Lower leg skin (tissue), 4 donors: Measurements from ENCODE around the gene ABHD5. TPM values are rescaled to one million over a fixed set of nuclear protein-coding genes. Genes with fewer than 3 reads are reported as not detected.
A peak's percentile ranks its signal among the peaks of the same experiment; 100 is the strongest.

Source experiments
- DNase-seq, 2 donors: peaks; one replicate each; pipeline ENCODE4 v3.0.0-alpha.2; 2019; ENCODE audit warnings: low spot score in 2 of 2
- H3K4me3 ChIP-seq: fragments of 200-600 bp; sonication (generic); 2 replicates; pipeline ENCODE4 v1.5.1; 2017; ENCODE audit warnings: mild to moderate bottlenecking, low read depth; ENCODE audit not compliant: poor library complexity, severe bottlenecking
- POLR2A ChIP-seq, 2 donors: fragments of 450-650 bp; IDR thresholded peaks; one replicate each; pipeline ENCODE4 v1.6.1; 2016 to 2017; ENCODE audit warnings: antibody characterized with exemption in 2 of 2, mild to moderate bottlenecking in 1 of 2, moderate library complexity in 1 of 2
- WGBS, 2 donors: methylation state at CpG; one replicate each; pipeline ENCODE4 v1.1.5; 2018; 5-methylcytosine and 5-hydroxymethylcytosine counted together
- intact Hi-C: fragments of 100-400 bp; cut with DNase I; formaldehyde crosslinking; loops from one replicate; pipeline ENCODE4 v1.15.0; 2023; ENCODE audit warnings: low total_unique reads
- total RNA-seq, 4 donors: library from RNA; depleted of rRNA; stranded (reverse); fragments of >200 nt; gene quantifications; one replicate each; pipeline ENCODE4 v1.1.0, GENCODE V29; 2016
- TF ChIP-seq, protein P1 (sequence below), 3 donors: fragments of 450-650 bp; IDR thresholded peaks; one replicate each; pipeline ENCODE4 v1.5.1; 2016; ENCODE audit warnings: antibody characterized with exemption in 3 of 3, mild to moderate bottlenecking in 3 of 3, moderate library complexity in 2 of 3

The ABHD5 gene
- total RNA-seq, 4 donors from 2014 or later = 109 to 132 (median 118) TPM

DNA sequence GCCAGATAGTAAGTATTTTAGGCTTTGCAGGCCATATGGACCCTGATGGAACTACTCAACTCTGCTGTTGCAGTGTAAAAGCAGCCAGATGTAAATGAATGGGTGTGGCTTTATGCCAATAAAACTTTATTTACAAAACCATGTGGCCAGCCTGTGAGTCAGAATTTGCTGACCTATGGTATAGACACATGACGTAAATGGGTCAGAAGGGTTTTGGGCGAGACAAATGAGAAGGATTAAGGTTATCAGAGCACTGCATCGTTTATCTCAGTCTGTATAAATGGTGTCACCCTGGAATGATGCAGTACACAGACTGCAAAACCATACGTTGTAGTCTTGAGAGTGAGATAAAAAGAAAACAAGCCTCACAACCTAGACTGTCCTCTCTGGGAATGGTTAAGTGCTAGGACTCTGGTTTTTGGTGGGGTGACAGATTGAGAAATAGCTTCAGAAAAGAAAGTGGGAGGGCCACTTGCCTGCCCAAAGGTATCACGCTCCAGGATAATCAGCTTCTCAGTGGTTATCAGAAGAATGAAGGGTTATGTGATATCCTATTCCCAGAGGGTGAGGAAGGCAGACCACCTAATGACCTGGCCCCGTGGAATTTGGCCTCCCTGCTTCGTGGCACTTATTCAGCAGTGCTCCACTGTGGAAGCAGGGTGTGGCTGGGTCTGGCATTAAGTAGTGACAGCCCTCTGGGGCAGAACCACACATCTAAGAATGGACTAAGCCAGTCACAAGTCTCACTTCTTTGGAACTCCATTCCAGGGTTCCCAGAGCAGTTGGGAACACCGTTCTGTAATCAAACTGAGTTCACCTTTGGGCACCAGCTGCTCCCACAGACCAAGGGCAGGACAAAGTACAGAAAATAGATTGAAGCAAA is 46.1 kb downstream of the ABHD5 start:
- TF ChIP-seq POLR2A (IDR thresholded peaks at IDR 0.05) = no peak
- TF ChIP-seq, protein P1, sequence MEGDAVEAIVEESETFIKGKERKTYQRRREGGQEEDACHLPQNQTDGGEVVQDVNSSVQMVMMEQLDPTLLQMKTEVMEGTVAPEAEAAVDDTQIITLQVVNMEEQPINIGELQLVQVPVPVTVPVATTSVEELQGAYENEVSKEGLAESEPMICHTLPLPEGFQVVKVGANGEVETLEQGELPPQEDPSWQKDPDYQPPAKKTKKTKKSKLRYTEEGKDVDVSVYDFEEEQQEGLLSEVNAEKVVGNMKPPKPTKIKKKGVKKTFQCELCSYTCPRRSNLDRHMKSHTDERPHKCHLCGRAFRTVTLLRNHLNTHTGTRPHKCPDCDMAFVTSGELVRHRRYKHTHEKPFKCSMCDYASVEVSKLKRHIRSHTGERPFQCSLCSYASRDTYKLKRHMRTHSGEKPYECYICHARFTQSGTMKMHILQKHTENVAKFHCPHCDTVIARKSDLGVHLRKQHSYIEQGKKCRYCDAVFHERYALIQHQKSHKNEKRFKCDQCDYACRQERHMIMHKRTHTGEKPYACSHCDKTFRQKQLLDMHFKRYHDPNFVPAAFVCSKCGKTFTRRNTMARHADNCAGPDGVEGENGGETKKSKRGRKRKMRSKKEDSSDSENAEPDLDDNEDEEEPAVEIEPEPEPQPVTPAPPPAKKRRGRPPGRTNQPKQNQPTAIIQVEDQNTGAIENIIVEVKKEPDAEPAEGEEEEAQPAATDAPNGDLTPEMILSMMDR (IDR thresholded peaks at IDR 0.05) = no peak
- intact Hi-C loops = loop anchor here (5.0 kb wide), 1 partner anchor 1521 kb away; no protein-coding TSS in a partner anchor
- peak in 1 of 2 donors; percentile 57 for DNase-seq
- H3K4me3 ChIP-seq = no peak overlapping the region
- 71% methylated on average over 8 of the region's 8 CpGs for WGBS, 2 donors

DNA sequence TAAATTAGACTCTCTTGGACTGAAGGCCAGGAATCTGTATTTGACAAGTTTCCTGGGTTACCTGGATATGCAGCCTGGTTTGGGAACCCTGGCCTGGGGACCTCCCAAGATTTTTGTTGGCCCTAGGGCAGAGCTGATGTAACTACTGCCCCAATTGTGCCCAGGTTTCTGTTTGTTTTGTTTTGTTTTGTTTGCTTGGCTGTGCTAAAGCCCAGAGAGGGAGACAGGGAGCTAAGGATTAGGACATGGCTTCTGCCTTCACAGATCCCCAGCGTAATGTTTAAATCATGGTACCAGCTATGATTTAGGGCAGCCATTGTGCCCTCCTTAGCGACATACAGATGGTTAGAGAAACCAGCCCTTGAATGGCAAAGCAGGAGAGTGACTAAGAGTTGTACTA is 47.6 kb downstream of the ABHD5 start:
- intact Hi-C loops = loop anchor here (5.0 kb wide), 1 partner anchor 1519 kb away; no protein-coding TSS in a partner anchor
- 80 to 89% methylated on average over 2 of the region's 2 CpGs for WGBS, 2 donors
- no peak overlapping the region for H3K4me3 ChIP-seq
- no peak for TF ChIP-seq POLR2A (IDR thresholded peaks at IDR 0.05)
- TF ChIP-seq, protein P1 (IDR thresholded peaks at IDR 0.05) = no peak
- peak in 1 of 2 donors; percentile 29 for DNase-seq

DNA sequence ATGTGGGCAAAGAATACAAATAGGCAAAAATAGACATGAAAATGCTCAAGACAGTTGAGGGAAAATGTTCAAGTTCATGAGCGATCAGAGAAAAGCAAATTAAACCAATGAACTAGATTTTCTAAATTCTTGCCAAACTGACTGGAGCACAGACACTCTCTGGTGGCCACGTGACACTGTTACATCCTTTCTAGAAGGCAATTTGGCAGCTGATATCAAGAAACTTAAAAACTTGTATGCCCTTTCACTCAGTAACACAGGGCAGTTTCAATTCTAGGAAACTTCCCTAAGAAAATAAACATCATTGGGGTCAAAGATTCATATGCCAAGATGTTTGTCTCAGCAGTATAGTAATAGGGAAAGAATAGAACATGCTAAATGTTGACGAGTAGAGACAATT is 52.2 kb downstream of the ABHD5 start:
- 23 to 30% methylated on average over 3 of the region's 3 CpGs for WGBS, 2 donors
- no peak for TF ChIP-seq POLR2A (IDR thresholded peaks at IDR 0.05)
- TF ChIP-seq, protein P1 (IDR thresholded peaks at IDR 0.05) = no peak
- intact Hi-C loops = no loop called here
- H3K4me3 ChIP-seq = no peak overlapping the region
- DNase-seq = peak in 1 of 2 donors; percentile 63

DNA sequence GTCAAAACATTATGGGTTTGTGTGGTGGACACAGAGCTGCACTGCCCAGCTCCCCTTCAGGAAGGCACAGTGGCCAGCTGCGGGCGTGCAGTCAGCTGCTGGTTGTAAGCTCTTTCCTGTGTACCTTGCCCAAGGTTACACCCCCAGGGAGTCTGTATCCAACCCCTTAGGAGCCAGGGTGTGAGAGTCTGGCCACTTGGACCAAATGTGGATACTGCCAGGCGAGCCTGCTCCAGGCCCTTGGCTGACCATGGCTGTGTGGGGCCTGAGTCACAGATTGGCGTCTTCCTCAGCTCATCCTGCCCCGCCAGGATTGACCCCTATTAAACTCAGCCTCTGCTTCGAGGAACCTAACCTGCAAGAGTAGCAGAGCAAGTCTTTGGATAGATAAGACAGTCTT is 56.9 kb downstream of the ABHD5 start:
- WGBS, 2 donors = 63 to 70% methylated on average over 6 of the region's 6 CpGs
- no peak overlapping the region for H3K4me3 ChIP-seq
- TF ChIP-seq, protein P1 (IDR thresholded peaks at IDR 0.05) = no peak
- DNase-seq = peak in 1 of 2 donors; percentile 57
- intact Hi-C loops = no loop called here

DNA sequence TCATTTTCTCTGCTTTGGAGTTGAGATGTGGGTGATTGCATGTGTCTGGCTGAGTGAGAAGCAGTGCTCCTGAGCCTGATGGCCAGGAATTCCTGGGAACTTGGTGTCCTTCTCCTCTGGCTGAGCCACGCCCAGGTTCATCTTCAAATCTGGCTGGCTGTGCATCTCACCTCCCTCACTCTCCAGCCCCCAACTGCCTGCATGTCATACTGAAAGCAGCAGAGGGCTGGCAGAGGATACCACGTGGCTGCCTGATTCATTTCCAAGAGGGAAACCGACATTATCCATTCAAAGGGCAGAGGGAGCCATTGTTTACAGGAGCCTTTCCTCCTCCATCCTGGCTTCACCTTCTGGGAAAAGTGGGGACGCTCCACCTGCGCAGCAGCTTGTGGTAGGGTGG is 57.4 kb downstream of the ABHD5 start:
- no peak for TF ChIP-seq POLR2A (IDR thresholded peaks at IDR 0.05)
- TF ChIP-seq, protein P1 (IDR thresholded peaks at IDR 0.05) = no peak
- 47 to 50% methylated on average over 5 of the region's 5 CpGs for WGBS, 2 donors
- peak in 1 of 2 donors; percentile 56 for DNase-seq
- no peak overlapping the region for H3K4me3 ChIP-seq
- intact Hi-C loops = no loop called here
